Neural cell (in vitro differentiated cells): ENCODE data around the gene OR6V1.

Experiments
- CTCF ChIP-seq: fragments of 450-650 bp; IDR thresholded peaks from 2 replicates; pipeline ENCODE4 v1.5.1; 2014; ENCODE audit warnings: antibody characterized with exemption, mild to moderate bottlenecking, moderate library complexity; ENCODE audit not compliant: poor library complexity, severe bottlenecking
- EP300 ChIP-seq: fragments of 450-650 bp; conservative IDR thresholded peaks from 2 replicates; pipeline ENCODE4 v1.6.1; 2014; ENCODE audit warnings: antibody characterized with exemption, mild to moderate bottlenecking, moderate library complexity; ENCODE audit not compliant: poor library complexity, severe bottlenecking
- EZH2 ChIP-seq: fragments of 200-600, 300-800 bp; shearing (Covaris generic), sonication (generic); IDR thresholded peaks from 2 replicates; pipeline ENCODE4 v1.6.1; 2014; ENCODE audit warnings: antibody characterized with exemption, low read length, borderline replicate concordance, mild to moderate bottlenecking; ENCODE audit not compliant: insufficient read depth, poor library complexity, severe bottlenecking
- MXI1 ChIP-seq: fragments of 450-650 bp; conservative IDR thresholded peaks from 2 replicates; pipeline ENCODE4 v1.6.1; 2014; ENCODE audit warnings: antibody characterized with exemption, mild to moderate bottlenecking; ENCODE audit not compliant: poor library complexity, severe bottlenecking
- POLR2AphosphoS5 ChIP-seq: IDR thresholded peaks from 2 replicates; pipeline ENCODE4 v1.6.1; 2012
- RAD21 ChIP-seq: fragments of 450-650 bp; conservative IDR thresholded peaks from 2 replicates; pipeline ENCODE4 v1.6.1; 2014; ENCODE audit warnings: antibody characterized with exemption, mild to moderate bottlenecking, moderate library complexity
- SMC3 ChIP-seq: fragments of 450-650 bp; conservative IDR thresholded peaks from 2 replicates; pipeline ENCODE4 v1.6.1; 2014; ENCODE audit warnings: antibody characterized with exemption, mild to moderate bottlenecking, moderate library complexity; ENCODE audit not compliant: poor library complexity
- TAF1 ChIP-seq: IDR thresholded peaks from 2 replicates; pipeline ENCODE4 v1.6.1; 2012; ENCODE audit warnings: low read depth

- TF ChIP-seq TAF1 = no peak
- no peak for TF ChIP-seq CTCF
- TF ChIP-seq POLR2AphosphoS5 = no peak
- no peak for TF ChIP-seq EP300
- TF ChIP-seq RAD21 = no peak
- TF ChIP-seq EZH2 = no peak
- TF ChIP-seq SMC3 = no peak
- no peak for TF ChIP-seq MXI1
Observed at GRCh38 chr7:143013893-143014292, 38.2 kb upstream of the OR6V1 start.
